H9 (cell line): ENCODE results near the gene FAM76A. TPM values are rescaled to one million over a fixed set of nuclear protein-coding genes. Genes with fewer than 3 reads are reported as not detected.

Experiments used
- DNase-seq: peaks from one replicate; pipeline ENCODE4 v3.0.0-alpha.2; 2017
- H2AFZ ChIP-seq: one replicate; pipeline ENCODE4 v1.6.1; 2013; ENCODE audit warnings: mild to moderate bottlenecking, low read length, control low read depth, moderate library complexity
- H2AK5ac ChIP-seq: 2 replicates; pipeline ENCODE4 v1.6.1; 2013; ENCODE audit warnings: low read length, control low read depth, mixed read lengths; ENCODE audit not compliant: insufficient read length
- H2BK120ac ChIP-seq: one replicate; pipeline ENCODE4 v1.6.1; 2013; ENCODE audit warnings: low read depth, mild to moderate bottlenecking, low read length, control low read depth, inconsistent platforms; ENCODE audit not compliant: poor library complexity, severe bottlenecking
- H2BK12ac ChIP-seq: 2 replicates; pipeline ENCODE4 v1.6.1; 2013; ENCODE audit warnings: low read length, control low read depth, mixed read lengths, low read depth; ENCODE audit not compliant: insufficient read length
- H2BK15ac ChIP-seq: 2 replicates; pipeline ENCODE4 v1.6.1; 2013; ENCODE audit warnings: low read depth, low read length, control low read depth
- H2BK20ac ChIP-seq: one replicate; pipeline ENCODE4 v1.6.1; 2013; ENCODE audit warnings: low read depth, mild to moderate bottlenecking, low read length, control low read depth, inconsistent platforms; ENCODE audit not compliant: poor library complexity, severe bottlenecking
- H2BK5ac ChIP-seq: 2 replicates; pipeline ENCODE4 v1.6.1; 2013; ENCODE audit warnings: low read length, control low read depth, mixed read lengths; ENCODE audit not compliant: insufficient read length
- H3K14ac ChIP-seq: 2 replicates; pipeline ENCODE4 v1.6.1; 2013; ENCODE audit warnings: low read length, control low read depth; ENCODE audit not compliant: insufficient read depth
- H3K18ac ChIP-seq: 2 replicates; pipeline ENCODE4 v1.6.1; 2013; ENCODE audit warnings: low read depth, mild to moderate bottlenecking, mixed read lengths, low read length, control low read depth; ENCODE audit not compliant: insufficient read length
- H3K23ac ChIP-seq: 2 replicates; pipeline ENCODE4 v1.6.1; 2013; ENCODE audit warnings: low read length, control low read depth, mixed read lengths, low read depth; ENCODE audit not compliant: insufficient read length
- H3K23me2 ChIP-seq: 2 replicates; pipeline ENCODE4 v1.6.1; 2013; ENCODE audit warnings: low read depth, mild to moderate bottlenecking, mixed read lengths, low read length, control low read depth; ENCODE audit not compliant: insufficient read length, poor library complexity, severe bottlenecking
- H3K27ac ChIP-seq: 2 replicates; pipeline ENCODE4 v1.5.1; 2013; ENCODE audit warnings: low read length, control low read depth, mixed read lengths, low read depth; ENCODE audit not compliant: insufficient read length
- H3K27me3 ChIP-seq: 2 replicates; pipeline ENCODE4 v1.6.1; 2013; ENCODE audit warnings: low read length, control low read depth, inconsistent platforms; ENCODE audit not compliant: insufficient read depth
- H3K4ac ChIP-seq: 2 replicates; pipeline ENCODE4 v1.6.1; 2013; ENCODE audit warnings: low read depth, mild to moderate bottlenecking, control low read depth, inconsistent platforms, low read length, moderate library complexity
- H3K4me1 ChIP-seq: 2 replicates; pipeline ENCODE4 v1.6.1; 2013; ENCODE audit warnings: low read length, control low read depth, inconsistent platforms; ENCODE audit not compliant: insufficient read depth
- H3K4me2 ChIP-seq: 2 replicates; pipeline ENCODE4 v1.6.1; 2013; ENCODE audit warnings: low read length, control low read depth, mixed read lengths; ENCODE audit not compliant: insufficient read length, insufficient read depth
- H3K56ac ChIP-seq: 2 replicates; pipeline ENCODE4 v1.6.1; 2013; ENCODE audit warnings: low read depth, mild to moderate bottlenecking, mixed read lengths, low read length, control low read depth; ENCODE audit not compliant: insufficient read length
- H3K79me1 ChIP-seq: 2 replicates; pipeline ENCODE4 v1.6.1; 2013; ENCODE audit warnings: low read depth, mild to moderate bottlenecking, moderate library complexity, low read length, control low read depth, inconsistent platforms; ENCODE audit not compliant: insufficient read depth, poor library complexity, severe bottlenecking
- H3K79me2 ChIP-seq: 2 replicates; pipeline ENCODE4 v1.6.1; 2013; ENCODE audit warnings: low read length, control low read depth, inconsistent platforms; ENCODE audit not compliant: insufficient read depth
- H3K9ac ChIP-seq: 2 replicates; pipeline ENCODE4 v1.6.1; 2013; ENCODE audit warnings: low read length, control low read depth, mixed read lengths; ENCODE audit not compliant: insufficient read length; ENCODE audit errors: extremely low read depth
- H3K9me3 ChIP-seq: one replicate; pipeline ENCODE4 v1.6.1; 2013; ENCODE audit warnings: low read depth, low read length, inconsistent platforms; ENCODE audit not compliant: control insufficient read depth
- H3T11ph ChIP-seq: one replicate; pipeline ENCODE4 v1.6.1; 2013; ENCODE audit warnings: mild to moderate bottlenecking, low read length, control low read depth, inconsistent platforms
- H4K20me1 ChIP-seq: one replicate; pipeline ENCODE4 v1.6.1; 2013; ENCODE audit not compliant: control insufficient read depth, insufficient read length, insufficient read depth
- H4K5ac ChIP-seq: 2 replicates; pipeline ENCODE4 v1.6.1; 2013; ENCODE audit warnings: low read depth, mild to moderate bottlenecking, mixed read lengths, low read length, control low read depth; ENCODE audit not compliant: insufficient read length
- H4K8ac ChIP-seq: replicated peaks from 2 replicates; pipeline ENCODE4 v1.6.1; 2013; ENCODE audit warnings: low read length, control low read depth, mixed read lengths, low read depth; ENCODE audit not compliant: insufficient read length
- H4K91ac ChIP-seq: 2 replicates; pipeline ENCODE4 v1.6.1; 2013; ENCODE audit warnings: low read depth, mild to moderate bottlenecking, moderate library complexity, mixed read lengths, low read length, control low read depth; ENCODE audit not compliant: insufficient read length
- H3K27ac Mint-ChIP-seq, 3 experiments: 2 replicates in 2 of 3; 3 replicates in 1 of 3; pipeline ENCODE4 v1.8.0; 2020 to 2021; ENCODE audit warnings: mixed read lengths in 3 of 3, mild to moderate bottlenecking in 1 of 3, moderate library complexity in 1 of 3
- H3K27me3 Mint-ChIP-seq: 2 replicates; pipeline ENCODE4 v1.8.0; 2021; ENCODE audit warnings: low read depth, mild to moderate bottlenecking, moderate library complexity, mixed read lengths
- H3K36me3 Mint-ChIP-seq, 3 experiments: 2 replicates in 2 of 3; 3 replicates in 1 of 3; pipeline ENCODE4 v1.8.0; 2020 to 2021; ENCODE audit warnings: low read depth in 3 of 3, mixed read lengths in 3 of 3; ENCODE audit not compliant: insufficient read depth in 1 of 3
- H3K4me1 Mint-ChIP-seq, 2 experiments: 2 replicates each; pipeline ENCODE4 v1.8.0; 2020; ENCODE audit warnings: mixed read lengths in 2 of 2
- H3K4me3 Mint-ChIP-seq, 2 experiments: 2 replicates in 1 of 2; 3 replicates in 1 of 2; pipeline ENCODE4 v1.8.0; 2020 to 2021; ENCODE audit warnings: mild to moderate bottlenecking in 2 of 2, mixed read lengths in 2 of 2, moderate library complexity in 1 of 2
- H3K9me3 Mint-ChIP-seq, 2 experiments: 2 replicates in 1 of 2; 3 replicates in 1 of 2; pipeline ENCODE4 v1.8.0; 2020; ENCODE audit warnings: mild to moderate bottlenecking in 2 of 2, mixed read lengths in 2 of 2, moderate library complexity in 1 of 2
- CTCF ChIP-seq: fragments of 200-600 bp; sonication (generic); conservative IDR thresholded peaks from 3 replicates; pipeline ENCODE4 v1.8.0; 2021; ENCODE audit warnings: antibody characterized with exemption, mild to moderate bottlenecking
- WGBS: extraction: QIAGEN DNeasy Blood & Tissue Kit; methylation state at CpG from one replicate; pipeline ENCODE4 v1.1.7; 2013; ENCODE audit warnings: missing lambda C conversion rate, low lambda C conversion rate, mixed read lengths; ENCODE audit not compliant: insufficient read length; ENCODE audit errors: extremely low coverage; 5-methylcytosine and 5-hydroxymethylcytosine counted together
- total RNA-seq: library from RNA; stranded (reverse); gene quantifications from 2 replicates; pipeline ENCODE4 v1.2.1, GENCODE V29; 2021

FAM76A gene
- total RNA-seq, 1 experiment from 2014 or later: 10.6 TPM

DNA sequence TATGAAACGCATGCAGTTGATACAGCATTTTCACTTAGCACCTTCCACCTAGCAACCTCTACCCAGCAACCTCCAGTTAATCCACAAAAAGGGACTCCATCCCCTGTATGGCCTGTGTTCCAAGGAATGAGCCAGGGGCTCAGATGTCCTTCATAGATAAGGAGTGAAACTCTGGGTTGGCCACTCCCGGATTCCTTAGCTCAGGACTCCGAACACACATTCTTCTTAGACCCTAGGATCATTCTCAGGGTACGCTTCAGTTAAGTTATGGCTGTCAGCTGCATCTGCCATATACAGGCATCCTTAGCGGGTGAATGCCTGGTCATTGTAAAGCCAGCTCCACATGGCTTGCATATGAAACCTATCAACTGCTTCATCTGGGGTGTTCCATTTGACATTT, 37.9 kb upstream of the FAM76A start:
- Histone ChIP-seq H3K9me3 (no peaks in the 10 kb centered on the region), H3K27ac (no peak overlapping the region), H3K27me3 (no peaks in the 10 kb centered on the region), H2AFZ (no peak overlapping the region), H4K91ac (no peak overlapping the region), H3K23ac (no peak overlapping the region), H3K14ac (no peak overlapping the region), H2BK120ac (no peak overlapping the region), H2BK15ac (no peak overlapping the region), H3K23me2 (no peaks in the 10 kb centered on the region), H3K79me1 (no peaks in the 10 kb centered on the region), H2AK5ac (no peak overlapping the region), H3K9ac (no peak overlapping the region), H3T11ph (no peak overlapping the region), H3K4ac (no peak overlapping the region), H2BK20ac (no peak overlapping the region), H2BK12ac (no peak overlapping the region), H2BK5ac (no peak overlapping the region), H4K5ac (no peak overlapping the region), H3K4me2 (no peak overlapping the region), H3K56ac (no peak overlapping the region), H3K4me1 (peaks cover 2% of the 10 kb centered on the region; the same call in 1 of the 2 replicates), H4K20me1 (no peaks in the 10 kb centered on the region), H4K8ac (no peak overlapping the region), H3K79me2 (no peaks in the 10 kb centered on the region), H3K18ac (no peak overlapping the region)
- no peak for TF ChIP-seq CTCF
- peaks cover 6 to 20% of the 10 kb centered on the region in 2 experiments for H3K9me3 Mint-ChIP-seq
- H3K27me3 Mint-ChIP-seq: peaks cover 4% of the 10 kb centered on the region
- DNase-seq: no peak
- peaks cover 33 to 34% of the 10 kb centered on the region in 2 experiments for H3K4me1 Mint-ChIP-seq
- no CpG with 5 or more reads among the region's 5 CpGs for WGBS
- H3K27ac Mint-ChIP-seq: no peak overlapping the region
- H3K36me3 Mint-ChIP-seq: peaks cover 2 to 6% (median 5%) of the 10 kb centered on the region in 3 experiments; a peak in 5 of 7 replicates
- H3K4me3 Mint-ChIP-seq: no peak overlapping the region
